Stimulated activated CD4-positive, alpha-beta T cell treated with anti-CD3 and anti-CD28 coated beads, Interleukin-12 subunit alpha, Interleukin-12 subunit beta, amount 100 ng/mL, for 24 hours (primary cell): ENCODE measurements around the gene GSG1L.
"Not testable (repeated sequence)": the region's sequence is repeated elsewhere in the genome, so short reads cannot be mapped to it uniquely, and the experiment has no call there.

Source experiments
- DNase-seq, 2 experiments: peaks; one replicate each; pipeline ENCODE4 v3.0.0-alpha.2; 2020; ENCODE audit warnings: low read depth in 2 of 2

Gene GSG1L

GRCh38 chr16:27903046-27903655 lies 160.4 kb downstream of the GSG1L start:
- no peak for DNase-seq

GRCh38 chr16:27902551-27902950 lies 161.0 kb downstream of the GSG1L start:
- DNase-seq: no peak

GRCh38 chr16:27901956-27902355 lies 161.6 kb downstream of the GSG1L start:
- no peak for DNase-seq

- no peak for DNase-seq
Observed at GRCh38 chr16:27899736-27900135, 163.8 kb downstream of the GSG1L start.

- DNase-seq: no peak
Observed at GRCh38 chr16:27894386-27894785, 169.1 kb downstream of the GSG1L start.

- no peak for DNase-seq
Observed at GRCh38 chr16:27892879-27893278, 170.6 kb downstream of the GSG1L start.

- no peak for DNase-seq
Observed at GRCh38 chr16:27890866-27891265, 172.6 kb downstream of the GSG1L start.

GRCh38 chr16:27890006-27890405 lies 173.5 kb downstream of the GSG1L start:
- DNase-seq: no peak

GRCh38 chr16:27883576-27883975 lies 179.9 kb downstream of the GSG1L start:
- no peak for DNase-seq

GRCh38 chr16:27880287-27880686 lies 183.2 kb downstream of the GSG1L start:
- DNase-seq: no peak

GRCh38 chr16:27879601-27880247 lies 183.8 kb downstream of the GSG1L start:
- DNase-seq: no peak

- DNase-seq: not testable (repeated sequence)
Observed at GRCh38 chr16:27872627-27873026, 190.9 kb downstream of the GSG1L start.

GRCh38 chr16:27870116-27870798 lies 193.3 kb downstream of the GSG1L start:
- DNase-seq: no peak

GRCh38 chr16:27869411-27869810 lies 194.1 kb downstream of the GSG1L start:
- no peak for DNase-seq

GRCh38 chr16:27868180-27868579 lies 195.3 kb downstream of the GSG1L start:
- DNase-seq: no peak

GRCh38 chr16:27867122-27868110 lies 196.1 kb downstream of the GSG1L start:
- peak; percentile 5 to 63 for DNase-seq

- DNase-seq: no peak
Observed at GRCh38 chr16:27863377-27863776, 200.1 kb downstream of the GSG1L start.

GRCh38 chr16:27862953-27863352 lies 200.6 kb downstream of the GSG1L start:
- no peak for DNase-seq

GRCh38 chr16:27860091-27860490 lies 203.4 kb downstream of the GSG1L start:
- no peak for DNase-seq

GRCh38 chr16:27859020-27859419 lies 204.5 kb downstream of the GSG1L start:
- no peak for DNase-seq

- no peak for DNase-seq
Observed at GRCh38 chr16:27853651-27854050, 209.9 kb downstream of the GSG1L start.

GRCh38 chr16:27853101-27853500 lies 210.4 kb downstream of the GSG1L start:
- no peak for DNase-seq
